Measurements from ENCODE around the gene EPHA4.

The EPHA4 gene

DNA sequence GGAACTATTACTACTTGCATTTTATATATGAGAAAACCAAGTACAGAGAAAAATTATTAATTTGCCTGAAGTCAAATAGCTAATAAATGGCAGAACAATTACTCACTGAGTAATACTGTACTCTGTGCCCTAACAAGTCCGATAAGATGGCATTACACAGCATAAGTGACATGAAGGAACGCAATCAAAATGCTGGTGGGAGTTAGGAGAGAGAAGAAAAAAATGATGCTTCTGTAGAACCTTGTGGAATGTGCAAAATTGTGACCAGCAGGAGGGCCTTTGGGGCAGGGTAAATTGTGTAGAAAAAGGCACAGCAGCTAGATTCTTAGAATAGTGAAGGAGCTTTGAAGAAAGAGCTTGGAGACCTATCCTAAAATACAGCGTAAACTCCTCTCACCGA is 32.9 kb downstream of the EPHA4 start:
- Histone ChIP-seq H2BK15ac (ENCODE audit: low read depth, poor library complexity, severe bottlenecking) (no peak overlapping the region), H3K4me1 (ENCODE audit: control insufficient read depth, insufficient read depth, low read depth, low read length) (peaks cover 3% of the 10 kb centered on the region), H3K14ac (ENCODE audit: low read length in 2 of 2) (no peak overlapping the region), H3K4me2 (ENCODE audit: low read length, poor library complexity, severe bottlenecking) (no peak overlapping the region), H3K9me3 (ENCODE audit: control insufficient read depth, low read length) (no peaks in the 10 kb centered on the region), H4K91ac (ENCODE audit: low read length) (no peak overlapping the region), H3K79me1 (replicated peaks; ENCODE audit: low read length, poor library complexity, severe bottlenecking) (peaks cover 34% of the 10 kb centered on the region), H2BK5ac (ENCODE audit: low read depth, low read length, poor library complexity, severe bottlenecking) (no peak overlapping the region), H2AFZ (ENCODE audit: low read depth, low read length) (no peak overlapping the region), H3K4me3 (ENCODE audit: insufficient read depth in 1 of 2, low read depth in 1 of 2, low read length in 2 of 2) (no peak overlapping the region), H3K27ac (ENCODE audit: low read length, poor library complexity, severe bottlenecking) (no peak overlapping the region), H3K18ac (ENCODE audit: low read depth in 1 of 2, low read length in 2 of 2) (no peak overlapping the region), H3K23ac (ENCODE audit: low read length in 2 of 2) (no peak overlapping the region), H2BK12ac (ENCODE audit: low read length in 2 of 2) (no peak overlapping the region), H2AK5ac (ENCODE audit: low read length, severe bottlenecking) (no peak overlapping the region), H3K4ac (ENCODE audit: low read depth in 1 of 2, low read length in 2 of 2) (no peak overlapping the region), H3K9ac (ENCODE audit: low read length) (no peak overlapping the region), H2BK120ac (ENCODE audit: low read depth, low read length) (no peak overlapping the region), H3K36me3 (ENCODE audit: control insufficient read depth in 1 of 2, insufficient read depth in 2 of 2, low read depth in 1 of 2, low read length in 2 of 2) (peaks cover 0 to 11% of the 10 kb centered on the region in 2 experiments), H4K8ac (ENCODE audit: low read length) (no peak overlapping the region), H3K27me3 (ENCODE audit: control insufficient read depth in 1 of 2, insufficient read depth in 1 of 2, low read length in 2 of 2) (no peaks in the 10 kb centered on the region)
- no peak for DNase-seq
- 96% methylated on average over 4 of the region's 4 CpGs for WGBS

DNA sequence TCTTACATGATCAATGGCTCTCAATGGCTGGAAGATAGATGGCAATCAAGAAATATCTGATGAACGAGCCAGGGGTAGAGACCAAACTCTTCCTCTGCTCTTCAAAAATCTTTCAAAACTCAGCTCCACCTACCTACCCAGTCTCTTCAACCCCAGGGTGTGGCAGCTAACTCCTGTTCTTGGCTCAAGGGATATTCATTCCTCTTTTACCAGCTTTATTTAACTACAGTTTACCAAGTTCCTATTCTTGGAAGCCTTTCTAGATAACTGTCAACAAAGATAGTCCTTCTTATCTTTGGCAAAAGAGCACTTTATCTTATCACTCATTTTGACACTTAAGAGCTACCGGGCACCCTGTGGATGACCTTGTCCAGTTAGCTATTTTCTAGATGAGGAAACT is 36.3 kb downstream of the EPHA4 start:
- no peak overlapping the region for H3K4me2 ChIP-seq (ENCODE audit: low read length, poor library complexity, severe bottlenecking)
- no peak overlapping the region for H2AK5ac ChIP-seq (ENCODE audit: low read length, severe bottlenecking)
- no peak overlapping the region for H2BK12ac ChIP-seq (ENCODE audit: low read length in 2 of 2)
- H3K27ac ChIP-seq (ENCODE audit: low read length, poor library complexity, severe bottlenecking) = no peak overlapping the region
- no peak overlapping the region for H3K9ac ChIP-seq (ENCODE audit: low read length)
- H3K23ac ChIP-seq (ENCODE audit: low read length in 2 of 2) = no peak overlapping the region
- H4K91ac ChIP-seq (ENCODE audit: low read length) = no peak overlapping the region
- 38% methylated on average over 1 of the region's 2 CpGs for WGBS
- no peak overlapping the region for H2BK120ac ChIP-seq (ENCODE audit: low read depth, low read length)
- H3K79me1 ChIP-seq (replicated peaks; ENCODE audit: low read length, poor library complexity, severe bottlenecking) = peaks cover 31% of the 10 kb centered on the region
- H3K27me3 ChIP-seq (ENCODE audit: control insufficient read depth in 1 of 2, insufficient read depth in 1 of 2, low read length in 2 of 2) = no peaks in the 10 kb centered on the region
- peaks cover 4 to 11% of the 10 kb centered on the region in 2 experiments for H3K36me3 ChIP-seq (ENCODE audit: control insufficient read depth in 1 of 2, insufficient read depth in 2 of 2, low read depth in 1 of 2, low read length in 2 of 2)
- no peak overlapping the region for H4K8ac ChIP-seq (ENCODE audit: low read length)
- no peak overlapping the region for H3K4me3 ChIP-seq (ENCODE audit: insufficient read depth in 1 of 2, low read depth in 1 of 2, low read length in 2 of 2)
- DNase-seq = no peak
- H2BK5ac ChIP-seq (ENCODE audit: low read depth, low read length, poor library complexity, severe bottlenecking) = no peak overlapping the region
- H3K4me1 ChIP-seq (ENCODE audit: control insufficient read depth, insufficient read depth, low read depth, low read length) = peaks cover 4% of the 10 kb centered on the region
- H3K4ac ChIP-seq (ENCODE audit: low read depth in 1 of 2, low read length in 2 of 2) = no peak overlapping the region
- H3K14ac ChIP-seq (ENCODE audit: low read length in 2 of 2) = no peak overlapping the region
- H3K18ac ChIP-seq (ENCODE audit: low read depth in 1 of 2, low read length in 2 of 2) = no peak overlapping the region
- no peak overlapping the region for H2BK15ac ChIP-seq (ENCODE audit: low read depth, poor library complexity, severe bottlenecking)
- no peaks in the 10 kb centered on the region for H3K9me3 ChIP-seq (ENCODE audit: control insufficient read depth, low read length)
- no peak overlapping the region for H2AFZ ChIP-seq (ENCODE audit: low read depth, low read length)

DNA sequence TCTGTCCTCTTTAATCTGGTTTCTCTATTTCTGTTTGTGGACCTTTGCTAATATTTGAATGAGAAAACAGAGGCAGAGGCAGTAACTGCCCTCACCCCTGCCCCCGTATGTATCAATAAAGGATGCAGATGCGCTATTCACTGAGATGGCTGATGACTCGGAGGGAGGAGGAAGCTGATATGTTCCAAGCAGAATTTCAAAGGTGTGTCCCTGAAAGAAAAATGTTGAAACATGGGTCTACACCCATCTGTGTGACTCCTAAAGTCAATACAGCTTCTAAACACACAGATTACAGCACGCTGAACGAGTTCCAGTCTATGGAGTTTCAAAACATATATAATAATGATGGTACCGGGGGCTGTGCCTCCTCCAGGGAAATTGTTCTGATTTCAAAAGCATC is 38.8 kb downstream of the EPHA4 start:
- Histone ChIP-seq H4K91ac (ENCODE audit: low read length) (no peak overlapping the region), H3K23ac (ENCODE audit: low read length in 2 of 2) (no peak overlapping the region), H3K18ac (ENCODE audit: low read depth in 1 of 2, low read length in 2 of 2) (no peak overlapping the region), H2AFZ (ENCODE audit: low read depth, low read length) (no peak overlapping the region), H2AK5ac (ENCODE audit: low read length, severe bottlenecking) (no peak overlapping the region), H3K14ac (ENCODE audit: low read length in 2 of 2) (no peak overlapping the region), H3K4me1 (ENCODE audit: control insufficient read depth, insufficient read depth, low read depth, low read length) (peaks cover 13% of the 10 kb centered on the region), H3K9ac (ENCODE audit: low read length) (no peak overlapping the region), H3K27me3 (ENCODE audit: control insufficient read depth in 1 of 2, insufficient read depth in 1 of 2, low read length in 2 of 2) (no peaks in the 10 kb centered on the region), H2BK5ac (ENCODE audit: low read depth, low read length, poor library complexity, severe bottlenecking) (no peak overlapping the region), H2BK15ac (ENCODE audit: low read depth, poor library complexity, severe bottlenecking) (no peak overlapping the region), H3K79me1 (replicated peaks; ENCODE audit: low read length, poor library complexity, severe bottlenecking) (peaks cover 17% of the 10 kb centered on the region), H3K9me3 (ENCODE audit: control insufficient read depth, low read length) (no peaks in the 10 kb centered on the region), H2BK12ac (ENCODE audit: low read length in 2 of 2) (no peak overlapping the region), H3K4ac (ENCODE audit: low read depth in 1 of 2, low read length in 2 of 2) (no peak overlapping the region), H3K4me2 (ENCODE audit: low read length, poor library complexity, severe bottlenecking) (no peak overlapping the region), H4K8ac (ENCODE audit: low read length) (no peak overlapping the region), H3K4me3 (ENCODE audit: insufficient read depth in 1 of 2, low read depth in 1 of 2, low read length in 2 of 2) (no peak overlapping the region), H3K36me3 (ENCODE audit: control insufficient read depth in 1 of 2, insufficient read depth in 2 of 2, low read depth in 1 of 2, low read length in 2 of 2) (peaks cover 4 to 9% of the 10 kb centered on the region in 2 experiments), H3K27ac (ENCODE audit: low read length, poor library complexity, severe bottlenecking) (no peak overlapping the region), H2BK120ac (ENCODE audit: low read depth, low read length) (no peak overlapping the region)
- 96% methylated on average over 6 of the region's 6 CpGs for WGBS
- DNase-seq = no peak

DNA sequence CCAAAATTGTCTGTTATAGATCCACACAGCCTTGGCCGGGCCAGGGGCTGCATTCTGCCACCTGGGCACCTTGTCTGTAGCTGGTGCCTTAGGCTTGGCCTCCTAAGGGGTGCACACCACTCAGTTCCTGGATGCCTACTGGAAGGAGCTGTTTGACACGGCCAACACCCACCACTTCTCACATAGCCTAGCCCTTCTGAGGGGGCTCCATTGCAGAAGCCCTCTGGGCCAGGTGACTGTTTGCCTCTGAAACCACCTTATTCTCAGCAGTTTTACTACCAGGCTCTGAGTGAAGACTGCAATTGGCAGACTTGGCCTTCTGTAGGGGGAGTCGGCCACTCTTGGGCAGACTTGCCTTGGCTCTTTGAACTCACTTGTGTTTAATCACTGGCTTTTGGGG is 39.5 kb downstream of the EPHA4 start:
- Histone ChIP-seq H3K4me2 (ENCODE audit: low read length, poor library complexity, severe bottlenecking) (no peak overlapping the region), H2BK12ac (ENCODE audit: low read length in 2 of 2) (peak overlapping the region in 1 of 2 experiments; percentile 74), H3K14ac (ENCODE audit: low read length in 2 of 2) (no peak overlapping the region), H3K9me3 (ENCODE audit: control insufficient read depth, low read length) (no peaks in the 10 kb centered on the region), H3K4ac (ENCODE audit: low read depth in 1 of 2, low read length in 2 of 2) (peak overlapping the region in 1 of 2 experiments; percentile 49), H3K27ac (ENCODE audit: low read length, poor library complexity, severe bottlenecking) (no peak overlapping the region), H3K4me3 (ENCODE audit: insufficient read depth in 1 of 2, low read depth in 1 of 2, low read length in 2 of 2) (no peak overlapping the region), H3K79me1 (replicated peaks; ENCODE audit: low read length, poor library complexity, severe bottlenecking) (peaks cover 17% of the 10 kb centered on the region), H2AFZ (ENCODE audit: low read depth, low read length) (no peak overlapping the region), H2BK5ac (ENCODE audit: low read depth, low read length, poor library complexity, severe bottlenecking) (no peak overlapping the region), H2AK5ac (ENCODE audit: low read length, severe bottlenecking) (peak overlapping the region; percentile 62), H3K36me3 (ENCODE audit: control insufficient read depth in 1 of 2, insufficient read depth in 2 of 2, low read depth in 1 of 2, low read length in 2 of 2) (peaks cover 4 to 9% of the 10 kb centered on the region in 2 experiments), H3K23ac (ENCODE audit: low read length in 2 of 2) (no peak overlapping the region), H4K8ac (ENCODE audit: low read length) (peak overlapping the region; percentile 1), H3K4me1 (ENCODE audit: control insufficient read depth, insufficient read depth, low read depth, low read length) (peaks cover 13% of the 10 kb centered on the region), H2BK120ac (ENCODE audit: low read depth, low read length) (no peak overlapping the region), H3K27me3 (ENCODE audit: control insufficient read depth in 1 of 2, insufficient read depth in 1 of 2, low read length in 2 of 2) (no peaks in the 10 kb centered on the region), H4K91ac (ENCODE audit: low read length) (peak overlapping the region; percentile 59), H3K18ac (ENCODE audit: low read depth in 1 of 2, low read length in 2 of 2) (no peak overlapping the region), H3K9ac (ENCODE audit: low read length) (no peak overlapping the region), H2BK15ac (ENCODE audit: low read depth, poor library complexity, severe bottlenecking) (no peak overlapping the region)
- no peak for DNase-seq
- 100% methylated on average over 3 of the region's 3 CpGs for WGBS
